Liver (tissue), 3 donors: ENCODE results near the gene ASB2.

Experiments
- CTCF ChIP-seq: fragments of 150-350 bp; IDR thresholded peaks from 2 replicates; pipeline ENCODE4 v1.5.1; 2017; ENCODE audit warnings: improper control_type of control experiment, low read depth, low read length; ENCODE audit not compliant: missing input control
- GABPA ChIP-seq, 2 donors: IDR thresholded peaks in 1 of 2; conservative IDR thresholded peaks in 1 of 2; 2 replicates each; pipeline ENCODE4 v1.6.1; 2016; ENCODE audit warnings: antibody characterized with exemption in 2 of 2, mild to moderate bottlenecking in 1 of 2, moderate library complexity in 1 of 2
- HNF4G ChIP-seq: IDR thresholded peaks from 2 replicates; pipeline ENCODE4 v1.6.1; 2016; ENCODE audit warnings: antibody characterized with exemption
- RAD21 ChIP-seq, 2 donors: IDR thresholded peaks; 2 replicates each; pipeline ENCODE4 v1.6.1; 2016; ENCODE audit warnings: antibody characterized with exemption in 2 of 2, mild to moderate bottlenecking in 2 of 2
- ZBTB33 ChIP-seq: IDR thresholded peaks from 2 replicates; pipeline ENCODE4 v1.6.1; 2016; ENCODE audit warnings: antibody characterized with exemption
- donor health status: healthy.
- donor health status: healthy.

GRCh38 chr14:93989939-93990338 lies 13.6 kb upstream of the ASB2 start:
- no peak for TF ChIP-seq ZBTB33
- TF ChIP-seq CTCF, result no peak
- no peak for TF ChIP-seq GABPA (IDR thresholded peaks at IDR 0.05 in 1 of 2, conservative IDR thresholded peaks at IDR 0.05 in 1 of 2)
- no peak for TF ChIP-seq HNF4G
- no peak for TF ChIP-seq RAD21 (IDR thresholded peaks at IDR 0.05)
